Testis (tissue), 2 donors: ENCODE results near the gene SMARCB1.

Source experiments
- CTCF ChIP-seq, 3 experiments: fragments of 450-650 bp in 2 of 3; fragments of 200-600 bp in 1 of 3; sonication (generic) in 1 of 3; IDR thresholded peaks; one replicate each; pipeline ENCODE4 v1.5.1; 2016 to 2019; ENCODE audit warnings: antibody characterized with exemption in 3 of 3, mild to moderate bottlenecking in 2 of 3, moderate library complexity in 1 of 3
- POLR2A ChIP-seq: fragments of 450-650 bp; IDR thresholded peaks from one replicate; pipeline ENCODE4 v1.6.1; 2017; ENCODE audit warnings: antibody characterized with exemption, mild to moderate bottlenecking, moderate library complexity

DNA sequence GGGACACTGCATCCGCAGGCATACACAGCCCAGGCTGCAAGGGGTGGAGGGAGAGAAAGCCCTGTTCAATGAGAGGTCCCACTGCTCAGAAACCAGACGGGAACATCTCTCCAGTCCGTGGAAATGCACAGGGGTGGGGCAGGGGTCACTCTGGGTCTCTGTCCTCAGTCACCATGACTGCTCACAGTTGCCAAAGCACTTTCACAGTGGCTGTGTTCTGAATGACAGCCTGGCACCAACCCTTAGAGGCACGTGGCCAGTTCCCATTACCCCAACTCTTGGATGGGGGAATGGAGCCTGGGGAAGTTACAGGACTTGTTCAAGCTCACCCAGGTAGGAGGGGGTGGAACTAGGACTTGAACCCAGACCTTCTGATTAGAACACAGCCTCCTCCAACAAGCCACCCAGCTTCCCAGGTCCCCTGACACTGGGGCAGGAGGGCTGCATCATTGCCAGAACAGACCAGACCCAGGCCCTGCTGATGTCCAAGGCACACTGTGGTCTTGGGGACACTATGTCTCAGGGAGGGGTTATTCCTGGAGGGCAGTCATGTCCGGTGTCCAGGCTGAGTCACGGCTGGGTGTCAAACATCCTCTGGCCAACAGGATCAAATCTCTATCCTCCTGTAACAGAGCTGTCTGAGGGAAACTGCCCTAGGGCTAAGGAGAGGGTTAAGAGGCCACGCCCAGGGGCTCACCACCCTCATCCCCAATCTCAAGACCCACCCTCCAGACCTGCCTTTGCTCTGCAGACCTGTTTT lies 44.1 kb upstream of the SMARCB1 start:
- TF ChIP-seq CTCF (IDR thresholded peaks at IDR 0.05) (no peak), POLR2A (no peak)
